ENCODE measurements around the gene TCF20. TPM values are rescaled to one million over a fixed set of nuclear protein-coding genes. Genes with fewer than 3 reads are reported as not detected.

The TCF20 gene
- total RNA-seq, 1 donor from 2014 or later = 13.0 TPM

GRCh38 chr22:42289671-42290541 lies 19.5 kb upstream of the TCF20 start:
- H3K9me3 ChIP-seq (ENCODE audit: control insufficient read depth in 3 of 3, low read length in 3 of 3) = no peaks in the 10 kb centered on the region
- H3K27ac ChIP-seq (ENCODE audit: low read depth, low read length) = no peak overlapping the region
- peaks cover 20 to 37% (median 26%) of the 10 kb centered on the region in 3 donors for H3K27me3 ChIP-seq (ENCODE audit: control insufficient read depth in 3 of 3, insufficient read depth in 3 of 3, low read length in 3 of 3)
- no peaks in the 10 kb centered on the region for H3K4me1 ChIP-seq (ENCODE audit: control insufficient read depth in 3 of 3, insufficient read depth in 3 of 3, low read length in 3 of 3)
- H3K9ac ChIP-seq (ENCODE audit: low read depth in 1 of 3, low read length in 3 of 3) = no peak overlapping the region
- H3K36me3 ChIP-seq (ENCODE audit: control insufficient read depth in 3 of 3, insufficient read depth in 3 of 3, low read length in 3 of 3) = no peaks in the 10 kb centered on the region
- H3K4me3 ChIP-seq (ENCODE audit: low read length in 3 of 3) = no peak overlapping the region

- Histone ChIP-seq H3K4me1 (ENCODE audit: control insufficient read depth in 3 of 3, insufficient read depth in 3 of 3, low read length in 3 of 3) (peaks cover 0 to 2% (median under 1%) of the 10 kb centered on the region in 3 donors), H3K27ac (ENCODE audit: low read depth, low read length) (no peak overlapping the region), H3K9me3 (ENCODE audit: control insufficient read depth in 3 of 3, low read length in 3 of 3) (no peaks in the 10 kb centered on the region), H3K36me3 (ENCODE audit: control insufficient read depth in 3 of 3, insufficient read depth in 3 of 3, low read length in 3 of 3) (no peaks in the 10 kb centered on the region), H3K27me3 (ENCODE audit: control insufficient read depth in 3 of 3, insufficient read depth in 3 of 3, low read length in 3 of 3) (peaks cover 31 to 48% (median 37%) of the 10 kb centered on the region in 3 donors), H3K4me3 (ENCODE audit: low read length in 3 of 3) (no peak overlapping the region), H3K9ac (ENCODE audit: low read depth in 1 of 3, low read length in 3 of 3) (no peak overlapping the region)
Observed at GRCh38 chr22:42288791-42289190, 18.3 kb upstream of the TCF20 start.

- Histone ChIP-seq H3K9me3 (ENCODE audit: control insufficient read depth in 3 of 3, low read length in 3 of 3) (no peaks in the 10 kb centered on the region), H3K4me1 (ENCODE audit: control insufficient read depth in 3 of 3, insufficient read depth in 3 of 3, low read length in 3 of 3) (peaks cover 0 to 6% (median 6%) of the 10 kb centered on the region in 3 donors), H3K27me3 (ENCODE audit: control insufficient read depth in 3 of 3, insufficient read depth in 3 of 3, low read length in 3 of 3) (peaks cover 44 to 59% (median 47%) of the 10 kb centered on the region in 3 donors), H3K9ac (ENCODE audit: low read depth in 1 of 3, low read length in 3 of 3) (no peak overlapping the region), H3K36me3 (ENCODE audit: control insufficient read depth in 3 of 3, insufficient read depth in 3 of 3, low read length in 3 of 3) (no peaks in the 10 kb centered on the region), H3K4me3 (ENCODE audit: low read length in 3 of 3) (no peak overlapping the region), H3K27ac (ENCODE audit: low read depth, low read length) (no peak overlapping the region)
Observed at GRCh38 chr22:42287174-42287890, 16.9 kb upstream of the TCF20 start.

- H3K4me3 ChIP-seq (ENCODE audit: low read length in 3 of 3) = no peak overlapping the region
- H3K9ac ChIP-seq (ENCODE audit: low read depth in 1 of 3, low read length in 3 of 3) = no peak overlapping the region
- peaks cover 55 to 68% (median 57%) of the 10 kb centered on the region in 3 donors for H3K27me3 ChIP-seq (ENCODE audit: control insufficient read depth in 3 of 3, insufficient read depth in 3 of 3, low read length in 3 of 3)
Observed at GRCh38 chr22:42286205-42286604, 15.8 kb upstream of the TCF20 start.

GRCh38 chr22:42285604-42286003 lies 15.2 kb upstream of the TCF20 start:
- Histone ChIP-seq H3K27me3 (ENCODE audit: control insufficient read depth in 3 of 3, insufficient read depth in 3 of 3, low read length in 3 of 3) (peaks cover 54 to 74% (median 63%) of the 10 kb centered on the region in 3 donors), H3K9me3 (ENCODE audit: control insufficient read depth in 3 of 3, low read length in 3 of 3) (no peaks in the 10 kb centered on the region), H3K36me3 (ENCODE audit: control insufficient read depth in 3 of 3, insufficient read depth in 3 of 3, low read length in 3 of 3) (no peaks in the 10 kb centered on the region), H3K9ac (ENCODE audit: low read depth in 1 of 3, low read length in 3 of 3) (no peak overlapping the region), H3K4me3 (ENCODE audit: low read length in 3 of 3) (no peak overlapping the region), H3K27ac (ENCODE audit: low read depth, low read length) (no peak overlapping the region), H3K4me1 (ENCODE audit: control insufficient read depth in 3 of 3, insufficient read depth in 3 of 3, low read length in 3 of 3) (peaks cover 0 to 6% (median 6%) of the 10 kb centered on the region in 3 donors)

More at GRCh38 chr22:42286205-42286604, 15.8 kb upstream of the TCF20 start:
- H3K27ac ChIP-seq (ENCODE audit: low read depth, low read length) = no peak overlapping the region
- H3K9me3 ChIP-seq (ENCODE audit: control insufficient read depth in 3 of 3, low read length in 3 of 3) = no peaks in the 10 kb centered on the region
- no peaks in the 10 kb centered on the region for H3K36me3 ChIP-seq (ENCODE audit: control insufficient read depth in 3 of 3, insufficient read depth in 3 of 3, low read length in 3 of 3)
- peaks cover 0 to 6% (median 6%) of the 10 kb centered on the region in 3 donors for H3K4me1 ChIP-seq (ENCODE audit: control insufficient read depth in 3 of 3, insufficient read depth in 3 of 3, low read length in 3 of 3)

GRCh38 chr22:42284643-42285181 lies 14.3 kb upstream of the TCF20 start:
- Histone ChIP-seq H3K27me3 (ENCODE audit: control insufficient read depth in 3 of 3, insufficient read depth in 3 of 3, low read length in 3 of 3) (peaks cover 55 to 81% (median 70%) of the 10 kb centered on the region in 3 donors), H3K36me3 (ENCODE audit: control insufficient read depth in 3 of 3, insufficient read depth in 3 of 3, low read length in 3 of 3) (no peaks in the 10 kb centered on the region), H3K27ac (ENCODE audit: low read depth, low read length) (no peak overlapping the region), H3K4me1 (ENCODE audit: control insufficient read depth in 3 of 3, insufficient read depth in 3 of 3, low read length in 3 of 3) (peaks cover 0 to 6% (median 6%) of the 10 kb centered on the region in 3 donors), H3K9me3 (ENCODE audit: control insufficient read depth in 3 of 3, low read length in 3 of 3) (no peaks in the 10 kb centered on the region), H3K9ac (ENCODE audit: low read depth in 1 of 3, low read length in 3 of 3) (no peak overlapping the region), H3K4me3 (ENCODE audit: low read length in 3 of 3) (no peak overlapping the region)

- Histone ChIP-seq H3K36me3 (ENCODE audit: control insufficient read depth in 3 of 3, insufficient read depth in 3 of 3, low read length in 3 of 3) (no peaks in the 10 kb centered on the region), H3K27ac (ENCODE audit: low read depth, low read length) (no peak overlapping the region), H3K9ac (ENCODE audit: low read depth in 1 of 3, low read length in 3 of 3) (no peak overlapping the region), H3K9me3 (ENCODE audit: control insufficient read depth in 3 of 3, low read length in 3 of 3) (no peaks in the 10 kb centered on the region), H3K4me1 (ENCODE audit: control insufficient read depth in 3 of 3, insufficient read depth in 3 of 3, low read length in 3 of 3) (peaks cover 0 to 6% (median 6%) of the 10 kb centered on the region in 3 donors), H3K27me3 (ENCODE audit: control insufficient read depth in 3 of 3, insufficient read depth in 3 of 3, low read length in 3 of 3) (peaks cover 59 to 81% (median 69%) of the 10 kb centered on the region in 3 donors), H3K4me3 (ENCODE audit: low read length in 3 of 3) (peak overlapping the region in 1 of 3 donors; percentile 14)
Observed at GRCh38 chr22:42284202-42284591, 13.7 kb upstream of the TCF20 start.

GRCh38 chr22:42283278-42284201 lies 13.1 kb upstream of the TCF20 start:
- H3K27ac ChIP-seq (ENCODE audit: low read depth, low read length) = no peak overlapping the region
- H3K4me3 ChIP-seq (ENCODE audit: low read length in 3 of 3) = peak overlapping the region in 2 of 3 donors; percentile 14 to 45
- H3K36me3 ChIP-seq (ENCODE audit: control insufficient read depth in 3 of 3, insufficient read depth in 3 of 3, low read length in 3 of 3) = no peaks in the 10 kb centered on the region
- H3K9me3 ChIP-seq (ENCODE audit: control insufficient read depth in 3 of 3, low read length in 3 of 3) = no peaks in the 10 kb centered on the region
- H3K9ac ChIP-seq (ENCODE audit: low read depth in 1 of 3, low read length in 3 of 3) = no peak overlapping the region
- H3K27me3 ChIP-seq (ENCODE audit: control insufficient read depth in 3 of 3, insufficient read depth in 3 of 3, low read length in 3 of 3) = peaks cover 65 to 80% (median 74%) of the 10 kb centered on the region in 3 donors
- H3K4me1 ChIP-seq (ENCODE audit: control insufficient read depth in 3 of 3, insufficient read depth in 3 of 3, low read length in 3 of 3) = peaks cover 0 to 6% (median 6%) of the 10 kb centered on the region in 3 donors

GRCh38 chr22:42282943-42283277 lies 12.5 kb upstream of the TCF20 start:
- H3K9me3 ChIP-seq (ENCODE audit: control insufficient read depth in 3 of 3, low read length in 3 of 3) = no peaks in the 10 kb centered on the region
- peaks cover 65 to 82% (median 77%) of the 10 kb centered on the region in 3 donors for H3K27me3 ChIP-seq (ENCODE audit: control insufficient read depth in 3 of 3, insufficient read depth in 3 of 3, low read length in 3 of 3)
- H3K36me3 ChIP-seq (ENCODE audit: control insufficient read depth in 3 of 3, insufficient read depth in 3 of 3, low read length in 3 of 3) = no peaks in the 10 kb centered on the region
- no peak overlapping the region for H3K9ac ChIP-seq (ENCODE audit: low read depth in 1 of 3, low read length in 3 of 3)
- peak overlapping the region in 2 of 3 donors; percentile 14 to 45 for H3K4me3 ChIP-seq (ENCODE audit: low read length in 3 of 3)
- no peak overlapping the region for H3K27ac ChIP-seq (ENCODE audit: low read depth, low read length)
- peaks cover 0 to 6% (median 6%) of the 10 kb centered on the region in 3 donors for H3K4me1 ChIP-seq (ENCODE audit: control insufficient read depth in 3 of 3, insufficient read depth in 3 of 3, low read length in 3 of 3)
